Hepatic stellate cell (primary cell): ENCODE measurements around the gene KLK10.
"Not testable (repeated sequence)": the region's sequence is repeated elsewhere in the genome, so short reads cannot be mapped to it uniquely, and the experiment has no call there.

Experiments used
- DNase-seq: peaks from one replicate; pipeline ENCODE4 v3.0.0; 2011; ENCODE audit warnings: low spot score

The KLK10 gene

GRCh38 chr19:51001515-51001914, 18.0 kb downstream of the KLK10 start, which contains the start of gene KLK8:
Gene KLK8 (minus strand): TSS chr19:51001604. CDS start chr19:51001167, 437 bp downstream.
- DNase-seq = no peak

GRCh38 chr19:51000981-51001380, 18.5 kb downstream of the KLK10 start:
- no peak for DNase-seq

GRCh38 chr19:51000426-51000825, 19.1 kb downstream of the KLK10 start:
- DNase-seq = no peak

- no peak for DNase-seq
These were observed 20.8 kb downstream of the KLK10 start for GRCh38 chr19:50998686-50999085.

- no peak for DNase-seq
These were observed 21.4 kb downstream of the KLK10 start for GRCh38 chr19:50998061-50998460.

GRCh38 chr19:50994129-50994528, 25.4 kb downstream of the KLK10 start:
- DNase-seq = no peak

- DNase-seq = no peak
These were observed 26.9 kb downstream of the KLK10 start for GRCh38 chr19:50992666-50993035.

- not testable (repeated sequence) for DNase-seq
These were observed 35.1 kb downstream of the KLK10 start for GRCh38 chr19:50984416-50984815.

- DNase-seq = no peak
These were observed 35.8 kb downstream of the KLK10 start, which contains the start of gene KLK7 for GRCh38 chr19:50983625-50984292. Gene KLK7 (minus strand): TSS chr19:50983917. CDS start chr19:50982399, 1,518 bp downstream.

GRCh38 chr19:50982186-50982585, 37.3 kb downstream of the KLK10 start:
- no peak for DNase-seq

GRCh38 chr19:50981587-50982146, 37.8 kb downstream of the KLK10 start:
- DNase-seq = no peak

- DNase-seq = no peak
These were observed 39.3 kb downstream of the KLK10 start for GRCh38 chr19:50980208-50980607.

GRCh38 chr19:50979758-50980157, 39.8 kb downstream of the KLK10 start:
- DNase-seq = no peak

- DNase-seq = no peak
These were observed 40.6 kb downstream of the KLK10 start for GRCh38 chr19:50978772-50979390.

- no peak for DNase-seq
These were observed 41.9 kb downstream of the KLK10 start for GRCh38 chr19:50977626-50978025.

GRCh38 chr19:50975766-50976165, 43.7 kb downstream of the KLK10 start:
- DNase-seq = no peak

- no peak for DNase-seq
These were observed 44.6 kb downstream of the KLK10 start for GRCh38 chr19:50974702-50975556.

GRCh38 chr19:50972795-50973376, 46.6 kb downstream of the KLK10 start:
- no peak for DNase-seq

GRCh38 chr19:50969810-50970209, 49.7 kb downstream of the KLK10 start:
- not testable (repeated sequence) for DNase-seq

- no peak for DNase-seq
These were observed 50.1 kb downstream of the KLK10 start, which contains the start of gene KLK6 for GRCh38 chr19:50969413-50969760. Gene KLK6 (minus strand): TSS chr19:50969591. CDS start chr19:50968104, 1,487 bp downstream.

GRCh38 chr19:50968716-50969412, 50.6 kb downstream of the KLK10 start:
- DNase-seq = no peak
